ENCODE measurements around the gene FKRP.
"Not testable (repeated sequence)": the region's sequence is repeated elsewhere in the genome, so short reads cannot be mapped to it uniquely, and the experiment has no call there.

The FKRP gene

GRCh38 chr19:46759817-46760333 lies 14.0 kb downstream of the FKRP start:
- DNase-seq, result no peak

GRCh38 chr19:46760363-46760762 lies 14.5 kb downstream of the FKRP start:
- no peak for DNase-seq

GRCh38 chr19:46760897-46761296 lies 15.0 kb downstream of the FKRP start:
- not testable (repeated sequence) for DNase-seq

- no peak for DNase-seq
Observed at GRCh38 chr19:46761418-46761831, 15.6 kb downstream of the FKRP start.

GRCh38 chr19:46762245-46762890 lies 16.5 kb downstream of the FKRP start:
- no peak for DNase-seq

GRCh38 chr19:46764817-46765291 lies 19.0 kb downstream of the FKRP start:
- DNase-seq, result no peak

GRCh38 chr19:46766569-46767317 lies 20.9 kb downstream of the FKRP start:
- DNase-seq, result peak; percentile 82

- DNase-seq, result not testable (repeated sequence)
Observed at GRCh38 chr19:46768746-46769145, 22.9 kb downstream of the FKRP start.

GRCh38 chr19:46772170-46773017 lies 26.5 kb downstream of the FKRP start:
- no peak for DNase-seq

GRCh38 chr19:46773018-46773399 lies 27.2 kb downstream of the FKRP start:
- DNase-seq, result no peak

- no peak for DNase-seq
Observed at GRCh38 chr19:46775642-46776258, 29.9 kb downstream of the FKRP start.

- DNase-seq, result peak; percentile 25
Observed at GRCh38 chr19:46776927-46777911, 31.4 kb downstream of the FKRP start.

GRCh38 chr19:46777956-46778645 lies 32.2 kb downstream of the FKRP start:
- DNase-seq, result not testable (repeated sequence)

- no peak for DNase-seq
Observed at GRCh38 chr19:46782355-46783019, 36.6 kb downstream of the FKRP start.

- DNase-seq, result no peak
Observed at GRCh38 chr19:46783670-46784069, 37.8 kb downstream of the FKRP start.

GRCh38 chr19:46784262-46785053 lies 38.6 kb downstream of the FKRP start:
- DNase-seq, result peak; percentile 92

GRCh38 chr19:46785054-46785979 lies 39.5 kb downstream of the FKRP start:
- DNase-seq, result no peak

- DNase-seq, result no peak
Observed at GRCh38 chr19:46785980-46786235, 40.1 kb downstream of the FKRP start.
